Left cardiac atrium (tissue), 4 donors: ENCODE measurements around the gene EML3. TPM values are rescaled to one million over a fixed set of nuclear protein-coding genes. Genes with fewer than 3 reads are reported as not detected.
"Not testable (repeated sequence)": the region's sequence is repeated elsewhere in the genome, so short reads cannot be mapped to it uniquely, and the experiment has no call there.

Experiments
- ATAC-seq, 2 donors: fragments of 200-7000 bp; cut with Tn5 transposase; one replicate each; pipeline ENCODE4 v1.9.1; 2020; ENCODE audit warnings: mild to moderate bottlenecking in 2 of 2, moderate library complexity in 2 of 2
- DNase-seq: peaks from one replicate; pipeline ENCODE4 v3.0.0-alpha.2; 2020
- intact Hi-C, 2 donors: fragments of 100-400 bp; cut with DNase I; formaldehyde crosslinking; loops; one replicate each; pipeline versions ENCODE4 v1.14.1 to v1.15.1; 2022 to 2023
- long read RNA-seq: library from polyadenylated mRNA; unstranded; transcript quantifications from one replicate; pipeline ENCODE4 v2.0.0, GENCODE V29; 2021
- total RNA-seq, 2 donors: library from RNA; stranded (reverse); fragmentation: NEBNext Ultra II Directional; extraction: Animal tissue kit (Norgen Biotek cat#: 25700); gene quantifications; one replicate each; pipeline ENCODE4 v1.2.1, GENCODE V29; 2021
- donor health status: DM: no; HTN: yes; CAD: no.
- donor health status: DM: no; HTN: yes; CAD: no; lungs with severe emphysema.
- donor health status: DM: yes; HTN: yes; CAD: no.
- donor health status: Dilated cardiomyopathy.

Gene EML3, protein sequence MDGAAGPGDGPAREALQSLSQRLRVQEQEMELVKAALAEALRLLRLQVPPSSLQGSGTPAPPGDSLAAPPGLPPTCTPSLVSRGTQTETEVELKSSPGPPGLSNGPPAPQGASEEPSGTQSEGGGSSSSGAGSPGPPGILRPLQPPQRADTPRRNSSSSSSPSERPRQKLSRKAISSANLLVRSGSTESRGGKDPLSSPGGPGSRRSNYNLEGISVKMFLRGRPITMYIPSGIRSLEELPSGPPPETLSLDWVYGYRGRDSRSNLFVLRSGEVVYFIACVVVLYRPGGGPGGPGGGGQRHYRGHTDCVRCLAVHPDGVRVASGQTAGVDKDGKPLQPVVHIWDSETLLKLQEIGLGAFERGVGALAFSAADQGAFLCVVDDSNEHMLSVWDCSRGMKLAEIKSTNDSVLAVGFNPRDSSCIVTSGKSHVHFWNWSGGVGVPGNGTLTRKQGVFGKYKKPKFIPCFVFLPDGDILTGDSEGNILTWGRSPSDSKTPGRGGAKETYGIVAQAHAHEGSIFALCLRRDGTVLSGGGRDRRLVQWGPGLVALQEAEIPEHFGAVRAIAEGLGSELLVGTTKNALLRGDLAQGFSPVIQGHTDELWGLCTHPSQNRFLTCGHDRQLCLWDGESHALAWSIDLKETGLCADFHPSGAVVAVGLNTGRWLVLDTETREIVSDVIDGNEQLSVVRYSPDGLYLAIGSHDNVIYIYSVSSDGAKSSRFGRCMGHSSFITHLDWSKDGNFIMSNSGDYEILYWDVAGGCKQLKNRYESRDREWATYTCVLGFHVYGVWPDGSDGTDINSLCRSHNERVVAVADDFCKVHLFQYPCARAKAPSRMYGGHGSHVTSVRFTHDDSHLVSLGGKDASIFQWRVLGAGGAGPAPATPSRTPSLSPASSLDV
- 10 to 100 TPM; 29.1 to 46.8 TPM for total RNA-seq
- long read RNA-seq, partial matches to known transcripts: 3 of 7 reads
- long read RNA-seq, other reads (novel, unspliced or antisense): 2 of 7 reads

DNA sequence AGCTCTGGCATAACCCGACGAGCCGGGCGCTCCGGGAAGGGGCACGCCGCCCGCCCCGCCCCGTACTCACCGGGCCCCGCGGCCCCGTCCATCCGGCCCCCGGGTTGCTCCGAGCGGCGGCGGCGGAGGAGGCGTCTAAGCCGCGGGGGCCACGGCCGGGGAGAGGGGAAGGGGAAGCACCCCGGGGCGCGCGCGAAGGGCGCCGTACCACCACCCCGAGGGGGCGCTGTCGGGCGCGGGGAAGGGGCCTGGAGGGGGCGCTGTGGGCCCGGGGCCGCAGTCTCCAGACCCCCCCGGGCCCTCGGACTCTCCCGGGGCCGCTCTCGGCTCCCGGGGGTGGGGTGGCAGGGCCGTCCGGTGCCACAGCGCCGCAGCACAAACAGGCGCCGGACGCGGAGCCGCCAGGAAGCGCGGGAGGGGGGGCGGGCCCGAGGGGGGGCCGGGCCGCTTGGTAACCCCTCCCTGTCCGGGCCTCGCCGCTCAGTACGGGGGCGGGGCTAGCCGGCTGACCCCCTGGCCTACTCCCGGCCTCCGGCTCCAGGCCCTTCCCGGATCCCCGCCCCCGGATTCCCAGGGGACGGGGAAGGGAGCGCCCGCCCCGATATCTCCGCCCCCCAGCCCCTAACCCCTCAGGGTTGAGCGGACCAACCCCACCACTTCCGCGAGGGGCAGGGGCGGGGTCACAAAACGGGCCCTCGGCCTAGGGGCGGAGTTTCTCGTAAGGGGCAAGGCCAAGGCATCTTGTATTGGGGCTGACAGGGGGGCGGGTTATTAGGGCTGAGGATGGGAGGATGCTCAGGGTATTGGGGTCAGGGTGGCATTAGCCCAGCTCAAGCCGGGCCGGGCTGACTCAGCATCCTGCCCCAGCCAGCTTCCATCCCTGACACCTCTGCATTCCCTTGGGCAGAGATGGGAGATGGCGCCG is at the start of gene EML3, which contains the start of gene ROM1:
Gene EML3 (minus strand): TSS at position 410 of the 925 bp plus-strand sequence. CDS start 318 bp downstream, at position 92.
Gene ROM1 (plus strand): TSS at position 892 of the 925 bp plus-strand sequence. CDS start 25 bp downstream, at position 917.
- intact Hi-C loops: no loop called here
- DNase-seq: peak; percentile 95
- peak; percentile 90 to 91 for ATAC-seq

DNA sequence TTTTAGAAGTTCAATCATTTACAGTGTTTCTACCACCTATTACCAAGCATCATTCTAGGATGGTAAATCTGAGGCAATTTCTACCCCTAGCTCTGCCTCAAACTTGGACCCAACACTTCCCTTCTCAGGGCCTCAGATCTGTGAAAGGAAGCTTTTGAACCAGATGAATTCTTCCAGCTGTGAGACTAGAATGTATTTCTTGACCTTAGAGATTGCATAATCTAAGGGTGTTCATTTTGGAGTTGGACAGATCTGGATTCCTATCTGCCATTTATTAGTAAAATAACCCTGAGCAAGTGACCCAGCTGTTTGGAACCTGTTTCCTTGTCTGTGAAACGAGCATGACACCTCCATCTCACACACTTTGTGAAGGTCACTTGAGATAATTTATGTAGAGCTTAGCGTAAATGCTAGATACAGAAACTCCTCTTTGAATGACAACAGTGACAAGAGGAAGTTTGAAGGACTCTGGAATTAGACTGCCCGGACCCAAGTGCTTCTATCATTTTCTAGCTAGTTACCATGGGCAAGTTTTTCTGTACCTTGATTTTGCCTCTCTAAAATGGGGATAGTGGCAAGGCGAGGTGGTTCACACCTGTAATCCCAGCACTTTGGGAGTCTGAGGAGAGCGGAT is 44.3 kb upstream of the EML3 start:
- intact Hi-C loops: no loop called here
- DNase-seq: no peak
- no peak for ATAC-seq

DNA sequence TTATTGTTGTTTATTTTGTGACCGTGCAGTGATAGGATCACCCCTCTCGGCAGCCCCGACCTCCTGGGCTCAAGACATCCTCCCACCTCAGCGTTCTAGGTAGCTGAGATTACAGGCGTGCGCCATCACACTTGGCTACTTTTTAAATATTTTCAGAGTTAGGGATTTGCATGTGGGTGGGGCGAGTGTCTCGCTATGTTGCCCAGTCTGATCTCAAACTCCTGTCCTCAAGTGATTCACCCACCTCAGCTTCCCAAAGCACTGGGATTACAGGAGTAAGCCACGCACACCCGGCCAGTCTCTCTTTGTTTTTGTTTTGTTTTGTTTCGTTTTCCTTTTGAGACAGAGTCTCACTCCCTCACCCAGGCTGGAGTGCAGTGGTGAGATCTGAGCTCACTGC is 41.7 kb upstream of the EML3 start:
- ATAC-seq: no peak
- DNase-seq: no peak
- intact Hi-C loops: no loop called here

DNA sequence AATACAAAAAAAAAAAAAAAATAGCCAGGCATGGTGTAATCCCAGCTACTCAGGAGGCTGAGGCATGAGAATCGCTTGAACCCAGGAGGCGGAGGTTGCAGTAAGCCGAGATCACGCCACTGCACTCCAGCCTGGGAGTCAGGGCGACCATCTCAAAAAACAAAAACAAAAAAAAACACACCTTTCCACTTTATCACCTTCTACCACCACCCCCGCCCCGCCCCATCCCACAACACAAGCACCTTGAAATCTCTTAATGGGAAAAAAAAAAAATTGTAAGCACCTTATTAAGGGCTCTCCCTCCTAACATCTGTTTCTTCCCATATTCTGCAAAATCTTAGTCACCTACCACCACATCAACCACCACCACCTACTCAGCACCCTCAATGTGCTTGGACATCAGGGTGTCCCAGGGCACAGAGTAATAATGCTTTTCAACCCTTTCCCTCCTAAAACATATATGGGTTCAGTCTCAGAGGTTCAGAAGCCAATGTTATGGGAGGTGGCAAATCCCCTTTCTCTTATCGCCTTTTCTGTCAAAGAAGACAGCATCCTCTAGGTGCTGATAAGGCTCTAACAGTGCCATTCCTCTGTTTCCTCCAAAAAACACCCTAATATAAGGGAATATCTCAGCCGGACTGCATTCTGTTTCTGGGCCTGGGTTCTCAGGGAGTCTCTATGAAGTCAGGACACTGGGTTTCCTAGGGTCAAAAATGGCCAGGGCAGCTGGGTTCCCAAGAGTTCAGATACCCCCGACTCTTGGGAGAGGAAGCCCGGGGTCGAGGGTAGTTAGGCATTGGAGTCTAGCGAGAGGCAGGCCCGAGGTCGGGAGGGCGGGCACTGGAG is 39.8 kb upstream of the EML3 start:
- DNase-seq (no peak), ATAC-seq (no peak)
- intact Hi-C loops: no loop called here

DNA sequence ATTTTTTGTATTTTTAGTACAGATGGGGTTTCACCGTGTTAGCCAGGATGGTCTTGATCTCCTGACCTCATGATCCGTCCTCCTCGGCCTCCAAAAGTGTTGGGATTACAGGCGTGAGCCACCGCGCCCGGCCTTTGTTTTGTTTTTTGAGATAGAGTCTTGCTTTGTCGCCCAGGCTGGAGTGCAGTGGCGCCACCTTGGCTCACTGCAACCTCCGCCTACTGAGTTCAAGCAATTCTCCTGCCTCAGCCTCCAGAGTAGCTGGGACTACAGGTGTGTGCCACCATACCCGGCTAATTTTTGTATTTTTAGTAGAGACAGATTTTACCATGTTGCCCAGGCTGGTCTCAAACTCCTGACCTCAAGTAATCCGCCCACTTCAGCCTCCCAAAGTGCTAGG is 37.7 kb upstream of the EML3 start:
- intact Hi-C loops, ATAC-seq, DNase-seq: not testable (repeated sequence)

DNA sequence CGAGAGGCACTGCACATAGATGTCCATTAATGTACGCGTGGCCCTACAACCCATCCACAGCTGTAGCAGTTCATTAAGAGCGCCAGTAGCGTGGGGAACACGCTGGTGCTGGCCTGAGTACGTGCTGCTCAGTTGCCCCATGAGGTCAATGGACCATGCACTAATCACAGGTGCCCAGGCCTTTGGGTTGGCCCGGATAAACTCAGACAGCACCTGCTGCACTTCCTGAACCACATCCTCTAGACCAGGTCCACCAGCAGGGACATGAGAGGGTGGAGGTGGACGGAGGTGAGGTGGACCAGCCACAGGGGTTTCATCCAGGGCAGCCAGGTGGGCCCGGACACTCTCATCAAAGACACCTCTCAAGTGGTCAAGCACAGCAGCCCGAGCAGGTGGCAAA is 36.9 kb upstream of the EML3 start:
- DNase-seq: no peak
- no peak for ATAC-seq
- intact Hi-C loops: no loop called here

DNA sequence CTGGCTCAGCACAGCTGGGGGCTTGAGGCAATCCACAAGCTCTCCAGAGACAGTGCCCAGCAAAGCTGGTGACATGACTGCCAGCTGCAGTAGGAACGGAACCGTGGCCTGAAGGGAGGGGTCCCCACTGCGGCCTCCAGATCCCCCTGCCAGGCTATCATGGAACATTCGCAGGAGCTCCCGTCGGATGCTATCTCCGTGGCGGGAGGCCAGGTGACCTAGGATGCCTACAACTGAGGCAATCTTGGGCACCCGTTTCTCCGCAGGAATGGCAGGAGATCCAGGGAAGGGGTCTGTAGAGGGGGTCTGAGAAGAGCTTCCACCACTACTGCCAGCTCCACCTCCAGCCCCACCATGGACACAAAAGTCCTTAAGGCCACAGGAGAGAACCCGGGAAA is 36.4 kb upstream of the EML3 start:
- intact Hi-C loops: no loop called here
- ATAC-seq (no peak), DNase-seq (no peak)

DNA sequence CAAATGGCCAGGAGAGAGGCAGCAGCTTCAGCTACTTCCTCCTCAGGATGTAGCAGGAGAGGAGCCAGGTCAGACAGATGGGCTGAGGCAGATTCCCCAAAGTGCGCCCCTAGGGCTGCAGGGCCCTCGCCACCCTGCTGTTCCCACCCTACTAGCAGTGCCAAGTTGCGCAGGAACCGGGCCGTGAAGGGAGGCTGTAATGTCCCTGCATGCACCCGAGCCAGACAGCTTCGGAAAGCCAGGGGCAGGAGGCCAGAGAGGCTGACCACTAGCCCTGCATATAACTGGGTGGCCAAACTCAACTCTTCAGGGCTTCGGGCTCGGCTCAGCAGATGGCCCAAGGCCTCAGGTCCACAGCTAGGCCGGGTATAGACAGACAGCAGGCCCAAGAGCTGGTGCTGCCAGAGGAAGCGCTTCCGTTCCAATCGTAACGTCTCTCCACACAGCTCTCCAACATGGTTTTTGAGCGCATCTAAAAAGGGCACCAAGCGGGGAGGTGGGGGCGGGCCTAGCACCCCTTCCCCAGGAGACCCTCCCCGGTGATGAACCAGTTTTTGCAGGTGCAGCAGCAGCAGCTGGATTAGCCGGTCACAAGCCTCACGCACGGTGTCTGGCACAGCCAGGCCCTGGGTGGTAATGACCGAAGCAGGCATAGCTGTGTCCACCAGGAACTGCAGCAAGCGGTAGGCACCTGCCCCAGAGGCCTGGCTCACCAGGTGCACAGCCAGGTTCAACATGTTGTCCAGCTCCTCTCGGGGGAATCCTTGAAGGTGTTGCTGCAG is 35.8 kb upstream of the EML3 start:
- intact Hi-C loops: no loop called here
- DNase-seq (no peak), ATAC-seq (no peak)

DNA sequence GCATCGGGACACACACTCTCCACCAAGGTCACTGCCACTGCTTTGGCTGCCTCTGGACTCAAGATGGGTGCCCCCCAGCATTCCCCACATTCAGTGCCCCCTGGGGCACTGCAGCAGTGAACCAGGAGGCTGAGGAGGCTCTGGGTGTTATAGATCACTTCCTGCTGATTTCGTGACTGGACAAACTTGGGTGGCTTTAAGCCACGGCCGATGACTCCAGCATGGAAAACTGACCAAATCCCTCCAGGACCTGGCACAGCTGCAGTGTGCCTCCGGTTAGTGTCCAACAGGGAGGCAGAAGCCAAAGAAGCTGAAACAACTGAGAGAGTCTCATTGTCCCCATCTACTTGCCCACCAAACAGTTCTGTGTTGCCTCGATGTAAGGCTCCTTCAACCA is 35.0 kb upstream of the EML3 start:
- DNase-seq: no peak
- no peak for ATAC-seq
- intact Hi-C loops: no loop called here

DNA sequence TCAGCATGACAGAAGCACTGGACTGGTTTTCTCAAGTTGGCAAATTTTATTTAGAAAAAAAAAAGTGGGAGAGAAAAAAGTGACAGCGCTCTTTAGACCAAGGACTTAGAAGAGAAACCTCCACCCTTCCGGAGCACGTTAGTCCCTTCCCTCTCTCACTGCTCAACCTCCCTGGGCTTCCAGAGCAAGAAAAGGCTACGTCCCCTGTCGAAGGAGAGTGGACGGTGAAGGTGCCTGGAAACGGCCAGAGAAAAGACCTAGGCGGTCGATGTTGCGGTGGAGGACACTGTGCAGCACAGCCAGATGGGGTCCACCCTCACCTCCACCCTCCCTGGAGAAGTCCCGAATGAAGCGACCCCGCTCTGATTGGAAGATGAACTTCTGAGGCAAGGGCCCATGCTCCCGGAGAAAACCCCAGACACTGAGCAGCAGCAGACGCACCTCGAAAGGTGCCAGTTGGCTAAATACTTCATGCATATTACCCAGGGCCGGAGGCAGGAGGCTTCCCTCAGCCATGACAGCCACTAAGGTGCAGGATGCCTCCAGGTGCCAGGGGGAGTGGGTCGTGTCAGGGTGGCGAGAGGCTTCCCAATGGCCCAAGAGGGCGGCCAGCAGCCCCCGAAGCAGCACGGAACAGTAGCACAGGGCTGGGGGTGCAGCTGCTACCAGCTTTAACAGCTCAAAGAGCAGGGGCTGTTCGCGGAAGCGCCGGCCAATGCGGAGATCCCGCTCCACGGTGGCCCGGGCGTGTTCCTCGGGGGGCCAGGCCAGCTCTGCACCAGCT is 34.4 kb upstream of the EML3 start:
- intact Hi-C loops: no loop called here
- ATAC-seq (no peak), DNase-seq (peak; percentile 31)

DNA sequence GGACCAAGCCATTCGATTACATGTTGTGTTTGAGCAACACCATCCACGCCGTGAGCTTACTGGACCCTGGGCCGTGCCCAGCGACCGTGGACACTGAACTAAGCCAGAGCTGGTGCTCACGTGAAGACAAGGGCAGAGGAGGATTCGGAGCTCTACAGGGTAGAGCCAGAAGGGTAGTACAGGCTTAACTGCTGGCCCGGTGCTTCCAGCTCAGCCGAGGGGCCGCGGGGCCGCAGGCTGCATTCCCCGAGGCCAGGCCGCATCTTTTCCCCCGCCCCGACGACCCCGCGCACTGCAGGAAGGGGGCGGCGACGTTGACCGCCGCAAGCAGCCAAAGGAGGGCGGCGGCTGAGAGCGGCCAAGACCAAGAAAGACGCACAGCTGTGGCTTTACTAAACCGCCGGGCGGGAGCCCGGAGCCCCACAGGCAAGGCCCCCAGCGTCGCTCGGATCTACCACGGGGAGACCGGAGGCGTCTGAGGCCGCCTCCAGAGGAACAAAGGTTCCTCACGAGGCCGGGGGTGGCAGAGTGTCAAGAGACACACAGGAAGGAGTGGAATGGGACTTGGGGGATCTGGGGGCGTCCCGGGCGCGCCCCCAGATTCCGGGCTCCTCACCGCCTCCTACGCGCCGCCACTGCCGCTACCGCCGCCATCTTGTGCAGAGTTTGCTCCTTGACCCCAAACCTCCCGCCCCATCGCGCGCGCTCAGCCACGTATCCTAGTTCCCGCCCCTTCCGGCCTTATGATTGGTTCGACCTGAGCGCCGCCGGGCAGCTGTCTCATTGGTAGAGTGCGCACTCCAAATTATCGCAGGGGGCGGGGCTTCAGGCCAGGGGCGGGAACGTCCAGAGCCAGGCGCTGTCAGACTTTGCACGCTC is 33.6 kb upstream of the EML3 start, which contains the start of gene GANAB:
Gene GANAB (minus strand): TSS at position 668 of the 879 bp plus-strand sequence. CDS start 14 bp downstream, at position 654.
- DNase-seq (peak; percentile 100), ATAC-seq (peak; percentile 98)
- intact Hi-C loops: no loop called here

DNA sequence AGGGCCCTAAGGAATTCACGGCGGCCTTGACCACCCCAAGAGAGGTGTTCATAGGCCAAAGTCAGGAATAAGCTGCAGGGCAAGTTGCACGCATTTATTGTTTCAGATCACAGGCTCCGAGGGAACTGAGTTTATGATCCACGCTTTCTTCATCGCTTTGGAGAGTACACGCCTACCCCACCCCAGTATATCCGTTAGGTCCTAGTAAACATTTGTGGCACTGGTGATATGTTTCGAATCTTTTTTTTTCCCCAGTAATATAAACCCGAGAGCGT is 33.0 kb upstream of the EML3 start:
- intact Hi-C loops: no loop called here
- DNase-seq: no peak

DNA sequence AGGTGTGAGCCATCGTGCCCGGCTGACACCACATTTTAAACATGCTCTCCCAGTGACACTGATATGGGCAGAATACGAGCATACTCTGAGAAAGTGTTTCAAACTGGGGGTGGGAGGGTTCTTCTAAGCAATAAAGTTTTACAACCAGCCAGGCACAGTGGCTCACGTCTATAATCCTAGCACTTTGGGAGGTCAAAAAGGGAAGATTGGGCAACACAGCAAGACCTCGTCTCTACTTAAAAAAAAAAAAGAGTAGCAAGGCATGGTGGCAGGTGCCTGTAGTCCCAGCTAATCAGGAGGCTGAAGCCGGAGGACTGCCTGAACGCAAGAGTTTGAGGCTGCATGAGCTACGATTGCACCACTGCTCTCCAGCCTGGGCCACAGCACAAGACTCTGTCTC is 31.6 kb upstream of the EML3 start:
- DNase-seq (no peak), ATAC-seq (no peak)
- intact Hi-C loops: no loop called here

More for the DNA sequence above, 33.0 kb upstream of the EML3 start:
- no peak for ATAC-seq

DNA sequence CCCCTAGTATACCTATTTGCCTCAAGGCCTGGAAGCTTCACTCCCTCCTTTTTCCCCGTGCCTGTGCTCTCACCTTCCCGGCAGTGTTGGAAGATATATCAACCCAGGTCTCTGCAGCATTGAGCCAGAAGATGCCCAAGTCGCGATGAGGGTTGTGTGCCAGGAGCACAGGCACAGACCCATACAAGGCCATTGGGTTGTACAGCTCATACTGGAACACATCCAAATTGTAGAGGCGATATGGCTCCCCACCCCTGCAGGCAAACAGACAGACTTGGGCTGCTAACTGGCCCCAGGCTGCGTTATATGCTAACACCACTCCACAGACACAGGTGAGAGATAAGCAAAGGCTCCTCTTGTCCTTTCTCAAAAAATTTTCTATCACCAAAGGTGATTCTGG is 19.9 kb upstream of the EML3 start:
- DNase-seq: no peak

DNA sequence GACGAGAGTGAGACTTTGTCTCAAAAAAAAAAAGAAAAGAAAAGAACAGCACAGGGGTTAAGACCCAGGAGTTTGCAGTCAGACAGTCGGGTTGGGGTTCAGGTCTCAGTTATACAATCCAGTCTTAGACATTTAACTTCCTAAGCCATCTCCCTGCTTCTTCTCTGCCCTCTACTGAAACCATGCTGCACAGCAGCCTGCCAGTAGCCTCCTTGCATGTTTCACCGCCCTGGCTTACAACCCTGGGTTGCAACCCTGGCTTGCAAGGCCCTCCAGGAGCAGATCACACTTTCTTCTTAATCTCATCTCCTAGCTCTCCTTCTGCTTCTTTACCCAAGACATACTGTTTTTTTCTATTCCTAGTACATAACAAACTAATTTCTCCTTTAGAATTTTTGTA is 15.1 kb upstream of the EML3 start:
- ATAC-seq (no peak), DNase-seq (no peak)
- intact Hi-C loops: no loop called here

More for the DNA sequence above, 19.9 kb upstream of the EML3 start:
- intact Hi-C loops: no loop called here
- ATAC-seq: no peak
